ENCODE results near the gene CCDC15.

- no peak for TF ChIP-seq CTCF (IDR thresholded peaks at IDR 0.05; ENCODE audit: low read length)
- no peak for TF ChIP-seq EZH2 (IDR thresholded peaks at IDR 0.05; ENCODE audit: borderline replicate concordance, low read length)
Measured at GRCh38 chr11:125078516-125079140, 124.6 kb downstream of the CCDC15 start.
